ENCODE measurements around the gene CNTF.
"Not testable (repeated sequence)": the region's sequence is repeated elsewhere in the genome, so short reads cannot be mapped to it uniquely, and the experiment has no call there.

CNTF gene, protein sequence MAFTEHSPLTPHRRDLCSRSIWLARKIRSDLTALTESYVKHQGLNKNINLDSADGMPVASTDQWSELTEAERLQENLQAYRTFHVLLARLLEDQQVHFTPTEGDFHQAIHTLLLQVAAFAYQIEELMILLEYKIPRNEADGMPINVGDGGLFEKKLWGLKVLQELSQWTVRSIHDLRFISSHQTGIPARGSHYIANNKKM

DNA sequence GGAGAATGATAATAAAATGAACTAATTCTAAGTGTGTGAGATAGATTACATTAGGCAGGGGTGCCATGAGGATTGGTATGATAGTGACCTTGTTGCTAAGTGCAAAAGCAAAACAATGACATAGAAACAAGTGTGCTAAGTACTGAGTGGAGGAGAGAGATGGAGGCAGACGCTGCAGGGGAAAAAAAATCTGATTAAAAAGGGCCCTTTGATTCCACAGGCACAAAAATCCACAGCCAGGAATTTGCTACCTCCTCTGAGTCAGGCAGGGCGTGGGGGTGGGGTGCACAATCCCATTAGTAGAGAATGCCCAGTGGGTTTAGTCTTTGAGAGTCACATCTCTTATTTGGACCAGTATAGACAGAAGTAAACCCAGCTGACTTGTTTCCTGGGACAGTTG lies at the start of gene CNTF:
Gene CNTF, plus strand, starts transcription at position 322 of the 400 bp plus-strand sequence. CDS start 88 bp downstream, outside the sequence.
- no peak for DNase-seq (ENCODE audit: low spot score)

- not testable (repeated sequence) for DNase-seq (ENCODE audit: low spot score)
Measured at GRCh38 chr11:58572906-58573305, 49.6 kb upstream of the CNTF start.

GRCh38 chr11:58573451-58574104 lies 48.9 kb upstream of the CNTF start:
- DNase-seq (ENCODE audit: low spot score), result peak; percentile 78

DNA sequence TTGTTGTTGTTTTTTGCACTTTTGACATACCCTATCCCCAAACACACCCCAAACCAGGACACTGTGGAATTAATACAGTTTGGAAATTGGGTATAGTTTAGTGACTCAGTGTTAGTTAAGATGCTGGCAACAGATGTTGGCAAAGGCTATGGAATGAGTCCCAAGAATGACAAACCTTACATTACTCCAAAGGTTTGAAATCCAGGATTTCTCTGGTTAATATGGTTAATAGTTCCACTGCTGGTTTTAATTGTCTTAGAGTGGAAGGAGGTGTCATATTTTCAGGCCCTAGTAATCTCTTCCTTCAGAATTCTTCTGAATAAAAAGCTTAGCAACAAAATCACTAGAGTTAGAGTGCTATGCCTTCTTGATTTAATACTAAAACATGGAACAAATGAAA lies 47.6 kb upstream of the CNTF start:
- no peak for DNase-seq (ENCODE audit: low spot score)

DNA sequence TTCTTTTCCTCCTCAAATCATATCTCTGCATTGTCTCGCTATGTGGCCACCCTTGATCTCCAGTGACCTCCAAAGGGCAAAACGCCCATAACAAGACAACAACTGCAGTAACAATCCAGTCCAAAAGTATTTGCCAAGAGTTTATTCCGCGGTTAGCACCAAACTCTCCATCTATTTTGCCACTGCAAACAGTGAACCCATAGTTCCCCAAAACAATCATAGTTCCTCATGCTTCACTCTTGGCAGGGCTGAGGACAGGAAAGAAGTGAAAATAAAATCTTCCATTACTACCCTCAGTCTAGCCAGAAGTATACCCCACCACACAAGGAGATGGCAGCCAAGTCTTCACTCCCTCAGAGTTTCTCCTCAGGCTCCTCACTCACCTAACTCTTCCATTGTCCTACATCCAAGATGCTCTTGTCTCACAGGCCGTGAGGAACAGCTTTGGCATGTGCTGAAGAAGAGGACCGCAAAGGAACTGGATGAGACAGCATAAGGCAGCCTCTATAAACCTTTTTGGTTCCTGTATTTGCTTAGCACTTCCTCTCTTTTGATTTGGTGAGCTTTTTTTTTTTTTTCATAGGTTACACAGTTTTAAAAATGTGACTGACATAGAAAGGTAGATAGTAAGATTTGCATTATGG lies 47.0 kb upstream of the CNTF start, which contains the start of gene LPXN:
Gene LPXN, minus strand, starts transcription at position 480 of the 644 bp plus-strand sequence. Its CDS starts 84 bp downstream, at position 396.
- peak; percentile 86 for DNase-seq (ENCODE audit: low spot score)

GRCh38 chr11:58576887-58577471 lies 45.5 kb upstream of the CNTF start:
- no peak for DNase-seq (ENCODE audit: low spot score)

- peak; percentile 92 for DNase-seq (ENCODE audit: low spot score)
Measured at GRCh38 chr11:58577555-58578135, 44.8 kb upstream of the CNTF start.

DNA sequence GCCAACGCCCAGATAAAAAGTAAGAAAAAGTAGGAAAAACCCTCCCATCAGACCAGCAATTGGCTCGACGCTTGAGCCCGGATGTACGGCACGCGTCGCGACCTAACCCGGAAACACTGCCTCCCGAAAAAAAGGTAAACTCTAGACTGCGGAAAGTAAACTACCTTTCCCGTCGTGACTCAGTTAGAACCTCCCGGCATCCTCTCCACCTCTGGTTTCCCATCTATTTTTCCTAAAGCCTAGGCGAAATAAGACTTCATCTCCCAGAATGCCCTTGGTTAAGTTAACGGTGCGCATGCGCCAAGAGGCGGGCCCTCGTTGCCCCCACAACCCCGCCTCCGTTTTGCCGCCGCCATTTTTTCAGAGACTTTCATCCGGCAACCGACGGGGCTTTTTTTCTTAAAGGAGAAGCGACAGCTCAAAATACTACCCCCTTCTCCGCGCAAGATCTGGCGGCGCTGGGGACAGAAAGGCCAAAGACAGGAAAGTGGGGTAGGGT lies 44.3 kb upstream of the CNTF start:
- peak; percentile 96 for DNase-seq (ENCODE audit: low spot score)

GRCh38 chr11:58578635-58579191 lies 43.8 kb upstream of the CNTF start, which contains the start of gene ZFP91:
TSS of gene ZFP91 (plus strand) at chr11:58579063. CDS start at chr11:58579282, 219 bp downstream.
- DNase-seq (ENCODE audit: low spot score), result peak; percentile 98

DNA sequence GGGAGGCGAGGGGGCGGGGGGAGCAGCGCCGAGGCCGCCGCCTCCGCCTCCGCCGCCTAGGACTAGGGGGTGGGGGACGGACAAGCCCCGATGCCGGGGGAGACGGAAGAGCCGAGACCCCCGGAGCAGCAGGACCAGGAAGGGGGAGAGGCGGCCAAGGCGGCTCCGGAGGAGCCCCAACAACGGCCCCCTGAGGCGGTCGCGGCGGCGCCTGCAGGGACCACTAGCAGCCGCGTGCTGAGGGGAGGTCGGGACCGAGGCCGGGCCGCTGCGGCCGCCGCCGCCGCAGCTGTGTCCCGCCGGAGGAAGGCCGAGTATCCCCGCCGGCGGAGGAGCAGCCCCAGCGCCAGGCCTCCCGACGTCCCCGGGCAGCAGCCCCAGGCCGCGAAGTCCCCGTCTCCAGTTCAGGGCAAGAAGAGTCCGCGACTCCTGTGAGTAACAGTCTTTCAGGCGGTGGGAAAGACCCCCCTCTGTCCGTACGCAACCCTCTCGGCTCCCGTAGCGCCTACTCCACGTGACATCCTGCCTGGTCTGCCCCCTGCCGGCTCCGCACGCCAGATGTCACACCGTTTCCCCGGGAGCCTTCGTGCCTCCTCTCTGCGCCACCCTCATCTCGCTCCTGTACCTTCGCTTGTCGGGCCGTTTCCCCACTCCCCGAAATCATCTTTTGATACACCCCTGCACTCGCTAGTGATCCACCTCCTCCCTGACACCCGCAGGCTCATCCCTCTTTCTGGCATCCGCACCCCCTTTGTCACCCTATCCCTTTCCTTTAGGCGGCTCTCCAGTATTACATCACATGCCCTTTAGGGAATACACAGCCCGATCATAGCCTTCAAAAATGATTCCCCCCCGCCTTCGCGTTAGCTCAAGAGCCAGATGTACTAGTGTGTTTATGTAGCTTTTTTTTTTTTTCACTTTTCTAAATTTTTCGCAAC lies 43.0 kb upstream of the CNTF start:
- peak; percentile 95 for DNase-seq (ENCODE audit: low spot score)

GRCh38 chr11:58580311-58580710 lies 42.2 kb upstream of the CNTF start:
- DNase-seq (ENCODE audit: low spot score), result peak; percentile 32

DNA sequence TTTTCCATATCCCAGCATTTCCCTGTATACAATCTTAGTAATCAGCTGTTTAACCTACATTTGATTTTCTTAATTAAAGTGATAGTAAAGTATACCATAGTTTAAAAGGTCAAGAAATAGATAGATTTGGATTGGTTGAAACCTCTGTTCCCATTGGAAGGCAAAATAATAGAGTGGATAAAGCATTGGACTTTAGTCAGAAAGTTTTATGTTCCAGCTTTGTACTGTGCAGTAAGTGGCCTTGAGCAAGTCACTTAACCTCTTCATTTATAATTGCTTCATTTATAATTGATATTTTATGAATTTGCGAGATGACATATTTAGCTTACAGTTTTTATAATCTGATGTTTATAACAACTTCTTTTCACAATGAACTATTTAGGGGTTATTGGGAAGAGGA lies 40.0 kb upstream of the CNTF start:
- no peak for DNase-seq (ENCODE audit: low spot score)

DNA sequence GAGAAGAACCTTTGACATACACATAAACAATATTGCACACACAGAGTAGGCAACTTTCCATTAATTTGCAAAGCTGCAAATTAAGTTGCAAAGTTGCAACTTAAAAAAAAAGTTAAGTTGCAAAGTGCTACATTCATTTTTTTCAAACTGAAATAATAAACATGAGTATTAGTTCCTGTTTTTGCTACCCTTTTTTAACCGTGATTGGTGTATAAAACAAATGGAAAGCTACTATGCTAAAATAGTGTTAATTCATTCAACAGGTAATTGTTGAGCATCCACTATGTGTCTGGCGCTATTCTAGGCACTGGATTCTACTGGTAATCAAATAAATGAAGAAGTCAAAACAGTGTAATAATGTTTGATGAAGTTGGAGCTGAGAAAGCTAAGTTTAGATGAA lies 35.5 kb upstream of the CNTF start:
- DNase-seq (ENCODE audit: low spot score), result no peak

DNA sequence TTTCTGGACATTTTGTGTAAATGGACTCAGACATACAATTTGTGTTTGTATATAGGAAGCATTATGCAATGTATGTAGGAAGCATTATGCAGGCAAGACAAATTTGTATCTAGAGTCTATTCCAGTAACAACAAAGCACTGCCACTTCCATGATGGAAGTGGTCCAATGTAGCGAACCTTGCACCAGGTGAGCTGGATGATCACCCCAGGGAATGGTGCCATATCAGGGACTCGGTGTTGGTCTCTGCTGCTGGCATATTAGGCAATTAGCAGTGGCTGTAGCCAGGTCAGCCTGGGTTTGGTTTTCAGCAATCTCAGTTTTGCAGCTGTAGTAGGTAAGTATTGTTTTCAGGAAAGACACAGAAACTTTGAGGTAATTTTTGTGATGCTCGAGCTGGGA lies 30.8 kb upstream of the CNTF start:
- DNase-seq (ENCODE audit: low spot score), result no peak

- no peak for DNase-seq (ENCODE audit: low spot score)
Measured at GRCh38 chr11:58592760-58593472, 29.5 kb upstream of the CNTF start.

DNA sequence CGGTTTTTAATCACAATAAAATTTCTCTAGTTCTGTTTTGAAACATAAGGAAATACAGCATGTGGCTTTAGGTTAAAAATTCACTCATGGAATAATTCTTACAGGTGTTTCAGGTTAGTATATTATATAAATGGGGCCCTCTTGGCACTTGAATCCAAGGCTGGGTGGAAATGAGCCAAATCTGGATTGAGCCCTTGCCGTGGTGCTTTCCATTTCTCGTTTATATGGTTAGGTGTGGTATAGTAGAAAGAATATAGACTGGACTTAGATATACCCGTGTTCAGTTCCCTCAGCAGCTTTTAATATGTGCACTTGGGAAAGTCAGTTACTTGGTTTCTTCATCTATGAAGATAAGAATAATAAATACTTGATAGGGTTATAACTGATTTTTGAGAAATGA lies 27.6 kb upstream of the CNTF start:
- DNase-seq (ENCODE audit: low spot score), result no peak

DNA sequence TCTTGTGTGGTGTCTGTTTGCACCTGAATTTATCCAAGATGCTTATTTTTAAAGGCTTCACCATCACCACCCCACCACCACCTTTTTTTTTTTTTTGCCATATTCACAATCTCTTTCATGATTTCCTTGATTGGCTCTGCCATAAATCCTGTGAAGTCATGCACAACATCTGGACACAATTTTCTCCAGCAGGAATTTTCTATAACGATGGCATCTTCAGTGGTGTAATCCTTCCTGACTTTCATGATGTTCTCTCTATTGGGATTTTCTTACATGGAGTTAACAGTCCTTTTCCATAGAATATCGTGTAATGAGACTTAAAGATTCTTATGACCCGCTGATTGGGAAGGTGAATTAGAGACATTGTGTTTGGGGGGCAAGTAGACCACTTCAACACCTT lies 25.8 kb upstream of the CNTF start:
- no peak for DNase-seq (ENCODE audit: low spot score)

- DNase-seq (ENCODE audit: low spot score), result no peak
Measured at GRCh38 chr11:58597486-58598144, 24.9 kb upstream of the CNTF start.

DNA sequence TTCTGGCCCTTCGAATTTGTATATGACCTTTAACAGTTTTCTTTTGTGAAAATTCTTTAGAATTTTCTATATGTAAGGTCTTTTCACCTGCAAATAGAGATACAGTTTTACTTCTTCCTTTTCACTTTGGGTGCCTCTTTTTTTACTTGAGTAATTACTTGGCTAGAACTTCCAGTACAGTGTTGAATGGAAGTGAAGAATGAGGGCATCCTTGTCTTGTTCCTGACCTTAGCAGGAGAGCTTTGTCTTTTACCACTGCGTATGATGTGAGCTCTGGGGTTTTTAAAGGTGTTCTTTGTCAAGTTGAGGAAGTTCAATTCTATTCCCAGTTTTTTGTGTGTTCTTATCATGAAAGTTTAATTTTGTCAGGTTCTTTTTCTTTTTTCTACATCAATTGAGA lies 22.0 kb upstream of the CNTF start:
- no peak for DNase-seq (ENCODE audit: low spot score)
